ENCODE measurements around the gene NEMP1.
"Not testable (repeated sequence)": the region's sequence is repeated elsewhere in the genome, so short reads cannot be mapped to it uniquely, and the experiment has no call there.

The NEMP1 gene

DNA sequence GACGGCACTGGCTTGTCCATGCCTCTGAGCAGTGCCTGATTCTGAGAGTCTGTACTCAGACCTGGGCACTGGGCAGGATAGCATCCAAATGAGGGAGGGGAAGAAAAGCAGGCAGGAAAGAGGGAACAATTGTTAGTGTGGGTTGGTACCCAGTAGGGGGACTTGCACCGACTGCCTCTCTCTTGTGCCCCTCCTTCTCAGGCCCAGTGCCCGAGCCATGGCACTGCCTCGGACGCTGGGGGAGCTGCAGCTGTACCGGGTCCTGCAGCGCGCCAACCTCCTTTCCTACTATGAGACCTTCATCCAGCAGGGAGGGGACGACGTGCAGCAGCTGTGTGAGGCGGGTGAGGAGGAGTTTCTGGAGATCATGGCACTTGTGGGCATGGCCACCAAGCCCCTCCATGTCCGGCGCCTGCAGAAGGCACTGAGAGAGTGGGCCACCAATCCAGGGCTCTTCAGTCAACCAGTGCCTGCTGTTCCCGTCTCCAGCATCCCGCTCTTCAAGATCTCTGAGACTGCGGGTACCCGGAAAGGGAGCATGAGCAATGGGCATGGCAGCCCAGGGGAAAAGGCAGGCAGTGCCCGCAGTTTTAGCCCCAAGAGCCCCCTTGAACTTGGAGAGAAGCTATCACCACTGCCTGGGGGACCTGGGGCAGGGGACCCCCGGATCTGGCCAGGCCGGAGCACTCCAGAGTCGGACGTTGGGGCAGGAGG is 12.5 kb upstream of the NEMP1 start:
- DNase-seq, result no peak

DNA sequence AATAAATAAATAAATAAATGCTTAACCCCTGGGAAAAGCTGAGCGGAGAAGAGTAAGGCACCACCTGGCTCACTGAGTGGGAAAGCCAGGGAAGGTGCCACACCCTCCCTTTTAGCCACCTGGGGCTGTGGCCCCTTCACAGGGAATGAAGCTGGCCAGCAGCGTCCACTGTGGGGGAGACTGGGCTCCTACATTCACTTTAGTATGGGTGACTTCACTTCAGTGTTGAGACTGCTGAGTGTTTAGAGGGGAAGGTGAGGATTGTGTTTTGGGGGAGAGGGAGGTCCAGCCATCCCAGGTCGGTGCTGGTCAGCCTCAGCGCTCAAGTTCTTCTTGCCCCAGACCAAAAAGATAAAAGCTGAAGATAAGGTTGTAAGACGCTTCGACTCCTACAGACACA is 11.9 kb upstream of the NEMP1 start:
- DNase-seq, result no peak

DNA sequence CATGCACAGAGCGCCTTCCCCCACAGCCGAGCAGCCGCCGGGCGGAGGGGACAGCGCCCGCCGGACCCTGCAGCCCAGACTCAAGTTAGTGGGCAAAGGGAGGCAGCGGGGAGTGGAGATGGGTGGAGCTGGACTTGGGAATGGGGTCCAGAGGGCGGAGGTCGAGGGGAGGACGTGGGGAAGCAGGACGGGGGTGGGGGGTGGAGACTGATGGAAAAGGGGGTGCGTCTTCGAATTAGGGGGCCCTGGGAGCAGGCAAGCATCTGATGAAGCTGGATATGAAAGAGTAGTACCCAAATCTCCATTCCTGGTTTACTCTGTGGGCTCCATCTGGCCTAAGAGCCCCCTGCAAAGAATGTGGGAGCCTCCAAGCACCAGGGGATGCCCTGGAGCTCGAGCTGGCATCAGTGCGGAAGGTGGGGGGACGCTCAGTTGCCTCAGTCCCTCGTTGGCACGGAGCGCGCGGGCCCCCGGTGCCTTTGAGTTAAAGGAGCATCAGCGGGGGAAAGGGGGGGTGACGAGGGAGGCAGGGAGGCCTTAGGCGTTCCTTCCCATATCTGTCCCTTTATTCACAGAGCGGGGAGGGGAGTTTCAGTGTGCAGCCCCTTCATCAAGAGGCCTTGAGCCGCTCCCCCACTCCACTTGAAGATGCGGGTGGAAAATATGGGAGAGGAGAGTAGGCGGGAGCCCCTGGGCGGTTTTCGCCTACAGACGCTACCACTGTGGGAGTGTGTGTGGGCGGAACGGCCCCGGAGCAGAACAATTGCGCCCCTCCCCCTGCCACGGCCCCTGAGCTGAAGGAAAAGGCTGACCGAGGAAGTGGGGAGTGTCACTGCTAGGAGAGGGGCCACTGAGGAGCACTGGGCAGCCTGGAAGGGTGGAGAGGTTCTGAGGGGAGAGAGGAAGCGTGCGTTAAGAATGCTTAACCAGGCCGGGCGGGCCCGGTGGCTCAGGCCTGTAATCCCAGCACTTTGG is 11.0 kb upstream of the NEMP1 start:
- DNase-seq, result no peak

DNA sequence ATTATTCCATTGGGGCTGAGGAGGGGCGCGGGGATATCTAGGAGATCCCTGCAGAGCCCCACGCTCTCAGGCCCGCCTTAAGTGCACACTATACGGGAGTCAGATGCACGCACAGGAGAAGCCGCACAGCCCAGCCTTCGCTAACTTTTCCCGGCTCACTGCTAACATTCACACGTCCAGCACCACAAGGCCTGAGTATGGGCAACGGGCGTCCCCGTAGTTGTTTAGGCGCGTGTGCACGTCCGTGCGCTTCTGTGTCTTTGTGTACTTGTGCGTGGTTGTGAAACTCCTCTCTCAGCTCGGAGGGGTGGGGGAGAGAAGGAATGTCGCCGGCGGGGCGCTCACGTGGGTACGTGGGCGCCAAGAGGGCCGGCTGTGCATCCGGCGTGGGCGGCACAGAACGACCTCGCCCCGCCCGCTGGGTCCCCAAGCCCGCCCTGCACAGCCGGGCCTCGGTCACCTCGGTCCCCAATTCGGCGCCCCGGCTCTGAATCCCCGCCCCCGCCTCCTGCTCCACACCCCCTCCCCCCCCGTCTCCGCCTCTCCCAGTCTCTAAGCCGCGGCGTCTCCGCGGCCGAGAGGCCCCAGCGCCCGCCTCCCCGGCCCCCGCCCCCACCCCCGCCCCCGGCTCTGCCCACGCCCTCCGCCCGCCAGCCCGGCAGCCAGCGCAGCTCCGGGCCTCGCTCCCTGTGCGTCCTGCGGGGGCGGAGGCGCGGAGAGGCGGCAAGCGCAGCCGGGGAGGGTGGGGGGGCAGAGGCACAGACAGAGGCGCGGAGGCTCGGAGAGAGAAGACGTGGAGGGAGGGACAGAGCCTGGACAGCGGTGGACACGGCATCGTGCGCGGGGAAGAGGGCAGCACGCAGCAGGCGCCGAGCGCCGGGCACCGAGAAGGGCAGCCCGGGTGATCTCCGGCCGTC is 10.0 kb upstream of the NEMP1 start, which contains the start of gene NAB2:
TSS of gene NAB2 (plus strand) at position 761 of the 917 bp plus-strand sequence. CDS start 158 bp downstream, outside the sequence.
- peak; percentile 67 to 92 (median 82) for DNase-seq

DNA sequence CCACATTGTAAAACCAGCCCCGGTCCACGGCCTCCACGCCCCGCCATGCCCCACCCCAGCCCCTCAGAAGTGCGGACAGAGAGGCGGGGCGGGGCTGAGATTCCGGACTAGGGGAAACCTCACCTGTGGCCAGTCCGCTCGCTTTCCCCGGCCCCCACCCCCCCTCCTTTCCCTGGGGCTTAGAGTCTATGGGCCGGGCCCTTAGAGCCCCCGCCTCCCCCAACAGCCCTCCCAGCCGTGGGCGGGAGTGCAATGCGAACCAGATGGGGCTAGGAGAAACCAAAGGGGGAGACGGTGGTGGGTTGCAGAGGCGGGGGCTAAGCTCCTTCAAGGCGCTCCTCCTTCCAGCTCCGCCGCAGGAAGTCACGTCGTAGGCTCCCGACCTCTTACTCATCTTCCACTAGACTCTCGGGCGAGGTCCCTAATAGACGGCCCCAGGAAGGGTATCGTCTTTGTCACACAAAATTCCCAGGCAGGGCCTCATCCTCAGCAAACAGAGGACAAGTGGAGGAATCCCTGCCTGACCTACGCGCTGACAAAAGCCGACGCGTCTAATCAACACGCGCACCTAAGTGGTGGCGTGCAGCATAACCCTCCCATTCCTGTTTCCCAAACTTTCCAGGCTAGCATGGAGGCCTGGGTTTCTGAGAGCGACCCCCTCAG is 9.2 kb upstream of the NEMP1 start:
- peak; percentile 32 to 61 (median 44) for DNase-seq

DNA sequence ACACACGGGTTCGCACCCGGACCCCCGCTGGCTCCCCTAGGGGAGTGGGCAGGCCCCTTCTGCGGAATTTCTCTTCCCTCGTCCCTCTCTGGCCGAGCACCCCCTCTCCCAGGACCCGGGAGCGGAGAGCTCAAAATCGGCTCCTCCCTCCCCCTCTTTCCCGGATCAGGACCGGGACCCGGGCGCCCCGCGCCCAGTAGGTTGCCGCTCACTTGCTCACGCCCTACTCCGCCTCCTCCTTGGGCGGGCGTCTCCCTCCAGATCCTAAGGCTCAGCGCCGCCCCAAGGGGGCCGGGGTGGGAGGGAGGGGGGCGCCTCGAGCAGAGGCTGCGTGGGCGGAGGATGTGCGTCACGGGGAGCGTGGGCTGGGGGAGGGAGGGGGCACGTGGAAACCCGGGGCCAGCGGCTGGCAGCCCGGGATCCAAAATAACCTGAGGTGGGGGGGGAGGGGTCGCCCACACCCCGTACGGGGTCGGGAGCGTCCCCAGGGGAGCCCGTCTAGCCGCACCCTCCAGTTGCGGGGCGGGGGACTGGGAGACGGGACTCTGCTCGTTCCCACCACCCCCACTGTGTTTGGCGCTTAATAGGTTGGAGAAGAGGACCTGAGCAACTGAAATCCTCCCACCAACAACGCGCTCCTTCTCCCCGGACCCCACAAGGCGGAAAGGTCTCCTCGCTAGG is 8.6 kb upstream of the NEMP1 start:
- peak; percentile 79 to 86 (median 84) for DNase-seq

DNA sequence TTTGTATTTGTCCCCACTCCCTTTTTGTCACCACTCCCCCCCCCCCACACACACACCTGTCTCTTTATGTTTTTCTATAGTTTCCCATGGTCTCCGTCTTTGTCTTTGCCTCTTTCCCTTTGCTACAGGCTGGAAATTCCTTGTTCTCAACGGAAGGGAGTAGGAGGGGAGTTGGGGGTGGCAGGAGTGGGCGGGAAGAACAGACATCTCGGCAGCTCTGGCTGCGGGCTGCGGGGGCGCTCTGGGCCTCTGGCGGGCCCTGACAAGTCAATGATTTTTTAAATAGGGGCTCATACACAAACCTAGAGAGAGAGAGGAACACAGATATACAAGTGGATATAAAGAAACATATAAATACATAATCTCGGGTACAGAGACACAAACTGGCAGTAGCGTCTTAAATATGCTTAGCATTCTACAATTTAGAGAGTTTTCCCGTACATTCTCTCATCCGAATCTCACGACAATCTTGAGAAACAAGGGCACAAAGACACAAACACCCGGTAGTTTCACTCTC is 8.0 kb upstream of the NEMP1 start:
- peak in 1 of 4 experiments; percentile 15 for DNase-seq

DNA sequence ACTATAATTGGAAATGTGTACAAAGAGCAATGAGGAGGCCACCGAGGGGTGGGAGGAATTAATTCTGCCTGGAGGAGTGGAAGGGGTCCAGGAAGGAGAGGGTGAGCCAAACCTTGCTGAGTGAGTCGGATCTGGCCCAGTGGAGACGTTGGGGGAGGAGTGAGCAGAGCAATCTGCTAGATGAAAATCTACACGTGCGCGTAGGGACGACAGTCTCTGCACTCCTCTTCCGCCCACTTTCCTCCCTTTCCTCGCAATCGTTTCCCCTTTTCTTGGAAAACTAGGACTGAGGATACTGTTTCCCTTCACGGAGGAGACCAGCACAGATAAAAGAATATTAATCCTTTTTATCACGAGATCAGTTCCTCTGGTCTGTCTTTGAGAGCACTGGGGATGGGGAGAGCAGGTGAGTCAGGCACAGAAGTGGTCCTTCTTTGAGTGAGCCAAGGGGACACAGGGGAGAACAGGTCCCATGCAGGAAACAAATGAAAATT is 7.5 kb upstream of the NEMP1 start:
- no peak for DNase-seq

DNA sequence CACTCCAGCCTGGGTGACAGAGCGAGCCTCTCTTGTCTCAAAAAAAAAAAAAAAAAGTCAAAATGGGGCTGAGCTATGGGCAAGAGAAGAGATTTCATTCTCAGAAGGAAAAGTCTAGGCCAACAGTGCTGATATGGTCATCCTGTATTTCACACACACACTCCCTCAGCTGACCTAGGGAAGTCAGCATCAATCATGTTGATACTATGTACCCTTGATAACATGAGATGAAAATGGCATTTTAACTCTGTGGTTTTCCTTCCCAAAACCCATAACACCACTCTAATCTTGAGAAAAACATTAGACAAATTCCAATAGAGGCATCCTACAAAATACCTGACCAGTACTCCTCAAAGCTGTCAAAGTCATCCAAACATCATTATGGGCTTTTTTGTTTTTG is 2.3 kb upstream of the NEMP1 start:
- no peak for DNase-seq

DNA sequence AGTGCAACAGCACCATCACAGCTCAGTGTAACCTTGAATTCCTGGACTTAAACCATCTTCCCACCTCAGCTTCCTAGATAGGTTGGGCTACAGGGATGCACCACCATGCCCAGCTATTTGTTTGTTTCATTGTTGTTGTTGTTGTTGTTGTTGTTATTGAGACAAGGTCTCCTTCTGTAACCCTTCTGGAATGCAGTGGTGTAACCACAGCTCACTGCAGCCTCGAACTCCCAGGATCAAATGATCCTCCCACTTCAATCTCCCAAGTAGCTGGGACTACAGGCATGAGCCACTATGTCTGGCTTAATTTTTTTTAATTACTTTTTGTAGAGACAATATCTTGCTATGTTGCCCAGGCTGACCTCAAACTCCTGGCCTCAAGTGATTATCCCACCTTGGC is 1.2 kb upstream of the NEMP1 start:
- no peak for DNase-seq

DNA sequence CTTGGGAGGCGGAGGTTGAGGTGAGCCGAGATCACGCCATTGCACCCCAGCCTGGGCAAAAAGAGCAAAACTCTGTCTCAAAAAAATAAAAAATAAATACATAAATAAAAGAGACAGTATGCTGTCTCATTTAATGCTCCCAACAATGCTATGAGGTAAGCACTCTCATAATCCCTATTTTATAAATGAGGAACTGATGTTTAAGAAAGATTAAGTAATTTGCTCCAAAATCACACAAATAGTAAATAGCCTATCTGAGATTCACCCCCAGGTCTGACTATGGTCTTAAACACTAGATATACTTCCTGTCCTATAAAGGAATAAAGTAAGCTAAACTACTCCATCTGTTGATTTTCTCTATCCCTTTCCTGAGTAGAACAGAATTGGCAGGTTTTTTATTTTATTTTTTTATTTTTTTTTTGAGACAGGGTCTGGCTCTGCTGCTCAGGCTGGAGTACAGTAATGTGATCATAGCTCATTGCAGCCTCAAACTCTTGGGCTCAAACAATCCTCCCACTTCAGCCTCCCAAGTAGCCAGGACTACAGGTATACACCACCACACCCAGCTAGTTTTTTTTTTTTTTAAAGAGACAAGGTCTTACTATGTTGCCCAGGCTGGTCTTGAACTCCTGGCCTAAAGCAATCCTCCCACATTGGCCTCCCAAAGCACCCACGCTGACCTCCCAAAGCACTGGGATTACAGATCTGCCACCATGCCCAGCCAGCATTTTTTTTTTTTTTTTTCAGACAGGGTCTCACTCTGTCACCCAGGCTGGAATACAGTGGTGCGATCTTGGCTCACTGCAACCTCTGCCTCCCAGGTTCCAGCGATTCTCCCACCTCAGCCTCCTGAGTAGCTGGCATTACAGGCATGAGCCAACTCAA is 4.8 kb downstream of the NEMP1 start:
- DNase-seq, result not testable (repeated sequence)

DNA sequence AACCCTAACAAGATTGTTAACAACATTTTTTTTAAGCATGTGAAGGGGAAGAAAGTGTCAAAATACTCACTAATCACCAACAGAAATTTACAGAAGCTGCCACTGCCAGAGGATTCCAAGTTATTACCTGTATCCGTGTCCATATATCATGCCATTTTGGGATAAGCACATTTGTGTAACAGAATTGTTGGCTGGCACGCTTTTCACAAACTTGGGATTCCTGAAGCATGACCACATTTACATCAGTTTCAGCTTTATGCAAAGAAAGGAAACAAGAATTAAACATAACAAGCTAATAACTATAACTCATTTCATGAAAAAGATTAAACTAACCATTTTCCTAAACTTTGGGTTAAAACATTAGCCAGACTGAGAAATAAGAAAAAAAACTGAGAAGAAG is 5.9 kb downstream of the NEMP1 start:
- no peak for DNase-seq

DNA sequence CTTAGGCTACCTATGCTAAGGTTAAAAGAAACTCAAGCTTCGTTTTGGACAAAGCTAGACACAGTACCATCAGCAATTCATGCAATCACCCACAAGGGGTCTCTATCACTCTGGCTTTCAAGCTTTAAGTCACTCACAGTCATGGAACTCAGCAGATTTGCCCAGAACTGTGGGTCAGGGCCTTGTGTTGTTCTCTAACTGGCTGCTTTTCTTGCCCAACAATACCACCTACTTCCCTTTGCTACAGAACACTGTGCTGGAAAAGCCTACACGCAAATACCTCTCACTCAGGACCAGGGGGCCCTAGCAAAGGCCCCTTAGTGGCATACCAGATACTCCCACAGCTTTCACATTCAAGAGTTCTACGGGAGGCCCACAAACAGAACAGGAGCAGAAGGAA is 9.1 kb downstream of the NEMP1 start:
- DNase-seq, result peak in 3 of 4 experiments; percentile 20 to 30 (median 28)

DNA sequence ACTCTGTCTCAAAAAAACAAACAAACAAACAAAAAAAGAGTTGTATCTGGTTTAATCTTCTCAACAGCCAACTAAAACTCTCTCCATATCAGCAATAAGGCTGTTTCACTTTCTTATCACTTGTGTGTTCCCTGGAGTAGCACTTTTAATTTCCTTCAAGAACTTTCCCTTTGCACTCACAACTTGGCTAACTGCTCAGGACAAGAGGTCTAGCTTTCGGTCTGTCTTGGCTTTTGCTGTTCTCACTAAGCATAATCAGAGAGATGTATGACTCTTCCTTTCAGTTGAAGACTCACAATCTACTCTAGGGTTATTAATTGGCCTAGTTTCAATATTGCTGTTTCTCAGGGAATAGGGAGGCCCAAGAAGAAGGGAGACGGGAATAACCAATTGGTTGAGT is 12.3 kb downstream of the NEMP1 start:
- DNase-seq, result no peak

DNA sequence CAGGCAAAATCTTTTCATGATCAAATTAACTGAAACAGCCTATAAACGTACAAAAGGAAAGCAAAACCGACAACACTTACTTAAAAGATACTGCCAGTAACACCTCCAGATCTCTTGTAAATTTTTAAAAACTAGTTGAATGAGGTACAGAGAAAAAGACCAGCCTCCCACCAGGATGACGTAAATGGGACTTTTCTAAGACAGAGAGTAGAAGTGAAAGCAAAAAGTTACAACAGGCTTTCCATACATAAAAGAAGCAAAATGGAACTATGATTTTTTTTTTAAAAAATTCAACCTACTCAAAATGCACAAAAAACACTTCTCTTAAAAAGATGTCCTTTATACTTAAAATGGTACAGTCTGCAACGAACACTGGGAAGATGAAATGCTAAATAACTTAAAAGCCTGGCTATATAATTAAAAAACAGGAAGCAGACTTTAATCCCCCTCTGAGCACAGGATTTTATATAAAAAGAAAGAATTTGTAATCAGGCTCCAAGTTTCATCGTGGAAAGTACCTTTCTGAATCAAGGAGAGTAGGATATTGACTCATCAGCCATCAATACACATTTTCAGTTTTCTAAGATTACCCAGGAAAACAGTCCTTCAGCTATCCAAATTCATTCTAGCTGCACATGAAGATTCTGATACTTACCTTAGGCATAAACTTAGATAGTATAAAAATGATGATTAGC is 14.5 kb downstream of the NEMP1 start:
- DNase-seq, result peak in 1 of 4 experiments; percentile 3

DNA sequence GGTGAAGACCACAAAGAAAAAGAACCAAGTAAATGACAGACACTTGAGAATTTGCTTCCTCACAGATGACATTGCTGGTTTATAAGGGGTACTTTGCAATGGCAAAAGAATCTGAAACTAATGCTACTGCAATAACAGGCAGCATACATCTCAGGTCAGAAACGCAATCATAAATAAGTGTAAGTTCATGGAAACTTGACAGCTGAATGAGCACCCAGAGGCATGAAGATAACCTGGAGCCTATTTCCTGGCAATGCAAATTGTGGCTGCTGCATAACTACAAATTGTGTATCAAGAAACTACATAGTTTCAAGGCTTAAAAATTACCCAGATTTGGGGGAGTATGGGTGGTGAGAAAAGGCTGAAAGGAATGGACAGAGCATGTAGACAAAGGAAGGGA is 20.1 kb downstream of the NEMP1 start:
- no peak for DNase-seq

DNA sequence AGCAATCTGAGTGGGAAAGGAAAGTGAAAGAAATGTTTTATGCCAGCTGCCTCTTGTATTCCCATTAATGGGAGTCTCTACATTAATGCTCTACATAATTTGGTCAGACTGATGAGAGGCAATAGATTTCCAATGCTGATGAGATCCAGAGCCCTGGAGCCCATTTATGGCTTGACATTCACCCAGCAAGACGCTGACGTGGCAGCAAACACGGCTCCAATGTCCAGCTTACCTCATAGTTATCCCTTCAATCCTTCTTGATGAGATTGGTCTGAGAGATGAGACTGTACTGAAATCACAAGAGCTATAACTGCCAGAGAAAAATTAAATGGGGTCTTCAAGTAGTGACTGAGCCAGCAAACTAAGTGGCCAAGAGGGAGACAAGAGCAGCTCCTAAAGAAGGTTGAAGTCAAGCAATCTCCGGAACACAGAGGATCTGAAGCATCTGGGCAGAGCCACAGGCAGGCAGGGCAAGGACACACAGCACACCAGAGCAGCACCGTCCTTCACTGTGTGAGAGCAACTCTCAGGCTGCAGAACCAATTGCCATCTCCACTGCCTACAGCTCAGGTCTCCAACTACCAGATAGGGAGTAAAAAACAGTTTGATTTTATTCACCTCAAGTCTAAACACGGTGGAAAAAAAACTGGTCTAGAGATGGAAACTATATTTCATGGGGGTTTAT is 21.4 kb downstream of the NEMP1 start:
- no peak for DNase-seq

DNA sequence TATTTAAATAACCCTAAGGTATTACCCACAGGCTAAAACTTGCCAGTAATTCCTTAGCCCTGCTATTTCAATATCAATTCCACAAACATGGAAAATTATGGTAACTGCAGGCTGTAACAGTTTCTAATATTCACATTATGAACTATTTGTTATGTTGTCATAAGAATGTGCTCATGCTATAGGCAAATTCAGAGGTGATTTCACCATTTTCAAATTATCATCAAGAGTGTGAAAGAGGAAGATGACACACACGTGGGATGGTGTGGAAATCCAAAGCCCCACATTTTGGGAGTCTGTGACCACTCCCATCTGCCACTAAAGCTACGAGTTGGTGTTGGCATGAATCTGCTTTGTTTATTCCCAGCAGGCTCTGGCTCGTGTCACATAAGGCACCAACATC is 22.8 kb downstream of the NEMP1 start:
- DNase-seq, result no peak

DNA sequence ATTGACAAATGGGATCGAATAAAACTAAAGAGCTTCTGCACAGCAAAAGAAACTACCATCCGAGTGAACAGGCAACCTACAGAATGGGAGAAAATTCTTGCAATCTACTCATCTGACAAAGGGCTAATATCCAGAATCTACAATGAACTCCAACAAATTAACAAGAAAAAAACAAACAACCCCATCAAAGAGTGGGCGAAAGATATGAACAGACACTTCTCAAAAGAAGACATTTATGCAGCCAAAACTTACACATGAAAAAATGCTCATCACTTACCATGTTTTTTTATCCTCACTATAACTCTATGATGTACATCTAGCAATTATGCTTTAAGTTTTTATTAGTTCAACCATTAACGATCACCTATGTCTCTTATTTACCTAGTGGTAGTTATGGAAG is 24.7 kb downstream of the NEMP1 start:
- DNase-seq, result not testable (repeated sequence)

Measured in activated CD4-positive, CD25-positive, alpha-beta regulatory T cell (primary cell).